DMS 273 (cell line): ENCODE measurements around the gene TMEM54.

Experiments used
- DNase-seq: peaks from one replicate; lab custom pipeline; 2025; ENCODE audit not compliant: unreplicated experiment; lab: John Stamatoyannopoulos, UW

The TMEM54 gene

GRCh38 chr1:32900956-32901822 is at the start of gene TMEM54:
Gene TMEM54 (minus strand): TSS chr1:32901389. CDS start chr1:32901238, 151 bp downstream.
- peak; percentile 70 for DNase-seq

GRCh38 chr1:32949519-32949918 is 48.3 kb upstream of the TMEM54 start:
- peak; percentile 55 for DNase-seq

- DNase-seq, result no peak
Measured at GRCh38 chr1:32948905-32949304, 47.7 kb upstream of the TMEM54 start.

GRCh38 chr1:32948390-32948722 is 47.2 kb upstream of the TMEM54 start:
- no peak for DNase-seq

GRCh38 chr1:32947669-32948389 is 46.6 kb upstream of the TMEM54 start:
- no peak for DNase-seq

- DNase-seq, result no peak
Measured at GRCh38 chr1:32946413-32946812, 45.2 kb upstream of the TMEM54 start.

GRCh38 chr1:32944180-32944579 is 43.0 kb upstream of the TMEM54 start:
- DNase-seq, result no peak

GRCh38 chr1:32939655-32940371 is 38.6 kb upstream of the TMEM54 start:
- DNase-seq, result peak; percentile 86

GRCh38 chr1:32937061-32937460 is 35.9 kb upstream of the TMEM54 start:
- DNase-seq, result no peak

- DNase-seq, result no peak
Measured at GRCh38 chr1:32934535-32934934, 33.3 kb upstream of the TMEM54 start.

GRCh38 chr1:32933742-32934322 is 32.6 kb upstream of the TMEM54 start:
- peak; percentile 40 for DNase-seq

GRCh38 chr1:32931760-32932159 is 30.6 kb upstream of the TMEM54 start:
- no peak for DNase-seq

GRCh38 chr1:32929366-32929765 is 28.2 kb upstream of the TMEM54 start:
- DNase-seq, result peak; percentile 28

- DNase-seq, result no peak
Measured at GRCh38 chr1:32928715-32929114, 27.5 kb upstream of the TMEM54 start.

GRCh38 chr1:32928285-32928684 is 27.1 kb upstream of the TMEM54 start:
- DNase-seq, result no peak

- DNase-seq, result no peak
Measured at GRCh38 chr1:32927441-32927840, 26.3 kb upstream of the TMEM54 start.

- DNase-seq, result no peak
Measured at GRCh38 chr1:32926562-32926961, 25.4 kb upstream of the TMEM54 start.

GRCh38 chr1:32925403-32926162 is 24.4 kb upstream of the TMEM54 start:
- DNase-seq, result peak; percentile 41

- no peak for DNase-seq
Measured at GRCh38 chr1:32924881-32925344, 23.7 kb upstream of the TMEM54 start.

GRCh38 chr1:32920833-32921232 is 19.6 kb upstream of the TMEM54 start:
- no peak for DNase-seq
